Glomerular visceral epithelial cell (primary cell): ENCODE results near the gene TRPM3.
A peak's percentile ranks its signal among the peaks of the same experiment; 100 is the strongest.
"Not testable (repeated sequence)": the region's sequence is repeated elsewhere in the genome, so short reads cannot be mapped to it uniquely, and the experiment has no call there.

Experiments
- DNase-seq: peaks from one replicate; pipeline ENCODE4 v3.0.0-alpha.2; 2016; ENCODE audit errors: extremely low spot score

Gene TRPM3

GRCh38 chr9:70672161-70672649, 449.2 kb downstream of the TRPM3 start:
- no peak for DNase-seq

GRCh38 chr9:70668751-70669150, 452.7 kb downstream of the TRPM3 start:
- no peak for DNase-seq

DNA sequence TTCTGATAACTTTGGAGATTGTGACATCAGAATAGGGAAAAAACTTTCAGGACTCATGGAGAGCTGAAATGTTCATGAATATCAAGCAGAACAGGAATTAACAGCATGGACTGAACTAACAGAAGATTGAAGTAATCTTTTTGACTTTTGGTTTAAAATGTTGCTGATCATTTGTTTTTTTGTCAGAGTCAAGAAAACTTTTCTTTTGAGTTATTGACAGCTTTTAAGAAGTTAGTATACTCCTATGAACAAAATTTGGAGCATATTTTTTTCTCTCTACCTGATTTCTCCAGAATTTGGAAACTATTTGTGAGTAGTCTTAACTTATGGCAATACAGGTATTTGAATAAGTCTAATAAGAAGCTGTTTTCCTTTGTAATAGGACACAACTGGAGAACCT, 462.7 kb downstream of the TRPM3 start:
- DNase-seq, result no peak

DNA sequence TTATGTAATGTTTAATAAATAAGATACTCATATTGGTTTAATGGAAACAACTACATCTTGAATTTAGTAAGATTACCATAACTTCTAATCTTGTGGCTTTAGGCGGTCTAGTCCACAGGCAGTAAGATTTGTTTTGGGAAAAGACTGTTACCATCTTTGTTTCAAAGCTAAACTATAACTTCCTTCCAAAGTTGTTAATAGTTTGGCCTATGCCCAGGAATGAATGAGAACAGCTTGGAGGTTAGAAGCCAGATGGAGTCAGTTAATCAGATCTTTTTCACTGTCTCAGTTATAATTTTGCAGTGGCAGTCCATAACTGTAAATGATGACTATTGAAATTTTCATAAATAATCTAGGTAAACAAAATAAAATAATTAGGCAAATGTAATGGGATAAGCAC, 465.1 kb downstream of the TRPM3 start:
- no peak for DNase-seq

DNA sequence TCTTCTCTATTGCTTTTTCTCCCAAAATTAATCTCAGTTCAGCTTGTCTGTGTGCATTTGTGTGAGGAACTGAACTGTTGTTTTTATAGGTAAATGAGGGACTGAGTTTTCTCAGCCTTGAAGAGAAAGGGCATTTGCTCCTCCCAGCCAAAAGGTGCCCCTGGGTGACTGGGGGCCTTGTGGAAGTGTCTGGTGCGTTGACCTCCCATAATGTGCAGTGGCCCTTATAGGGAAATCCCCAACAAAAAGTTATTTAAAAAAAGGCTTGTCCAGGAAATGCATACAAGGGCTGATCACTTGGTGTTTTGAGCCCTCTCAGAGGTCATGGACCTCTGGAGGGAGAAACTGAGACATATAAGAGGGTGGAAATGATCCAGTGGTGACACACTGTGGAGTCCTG, 467.3 kb downstream of the TRPM3 start:
- DNase-seq, result no peak

DNA sequence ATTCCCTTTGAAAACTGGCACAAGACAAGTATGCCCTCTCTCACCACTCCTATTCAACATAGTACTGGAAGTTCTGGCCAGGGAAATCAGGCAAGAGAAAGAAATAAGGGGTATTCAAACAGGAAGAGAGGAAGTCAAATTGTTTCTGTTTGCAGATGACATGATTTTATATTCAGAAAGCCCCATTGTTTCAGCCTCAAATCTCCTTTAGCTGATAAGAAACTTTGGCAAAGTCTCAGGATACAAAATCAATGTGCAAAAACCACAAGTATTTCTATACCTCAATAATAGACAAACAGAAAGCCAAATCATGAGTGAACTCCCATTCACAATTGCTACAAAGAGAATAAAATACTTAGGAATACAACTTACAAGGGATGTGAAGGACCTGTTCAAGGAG, 476.8 kb downstream of the TRPM3 start:
- DNase-seq, result not testable (repeated sequence)

DNA sequence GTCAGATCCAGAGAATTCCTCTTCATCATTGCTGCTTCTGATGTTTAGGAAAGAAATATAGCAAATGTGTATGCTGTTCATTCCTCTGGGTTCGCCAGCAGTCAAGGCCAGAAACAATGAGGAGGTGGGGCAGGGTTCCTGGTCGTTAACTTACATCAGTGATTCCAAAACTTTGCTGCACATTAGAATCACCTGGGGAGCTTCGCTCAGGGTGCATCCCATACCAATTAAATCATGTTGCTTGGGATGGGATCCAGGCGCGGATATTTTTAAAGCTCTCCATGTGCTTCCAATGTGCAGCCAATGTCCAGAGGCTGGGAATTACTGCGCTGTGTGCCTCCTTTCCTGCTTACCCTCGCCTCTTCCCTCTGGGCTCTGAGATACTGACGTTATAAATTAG, 479.1 kb downstream of the TRPM3 start:
- no peak for DNase-seq

GRCh38 chr9:70641631-70642030, 479.8 kb downstream of the TRPM3 start:
- no peak for DNase-seq

DNA sequence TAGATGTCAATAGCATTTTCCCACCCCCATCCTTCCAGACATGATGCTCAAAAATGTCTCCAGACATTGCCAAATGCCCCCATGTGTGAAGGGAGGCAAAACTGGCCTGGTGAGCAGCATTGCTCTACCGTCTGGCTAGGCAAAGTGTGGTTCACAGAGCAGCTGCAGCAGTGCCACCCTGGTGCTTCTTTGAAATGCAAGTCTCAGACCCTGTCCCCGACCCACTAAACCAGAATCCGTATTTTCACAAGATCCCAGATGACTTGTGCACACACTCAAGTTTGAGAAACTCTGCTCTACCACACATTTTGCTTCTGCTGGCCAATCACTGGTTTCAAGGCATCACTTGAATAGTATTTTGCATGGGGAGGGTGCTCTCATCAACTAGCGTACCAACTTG, 480.4 kb downstream of the TRPM3 start:
- DNase-seq, result no peak

DNA sequence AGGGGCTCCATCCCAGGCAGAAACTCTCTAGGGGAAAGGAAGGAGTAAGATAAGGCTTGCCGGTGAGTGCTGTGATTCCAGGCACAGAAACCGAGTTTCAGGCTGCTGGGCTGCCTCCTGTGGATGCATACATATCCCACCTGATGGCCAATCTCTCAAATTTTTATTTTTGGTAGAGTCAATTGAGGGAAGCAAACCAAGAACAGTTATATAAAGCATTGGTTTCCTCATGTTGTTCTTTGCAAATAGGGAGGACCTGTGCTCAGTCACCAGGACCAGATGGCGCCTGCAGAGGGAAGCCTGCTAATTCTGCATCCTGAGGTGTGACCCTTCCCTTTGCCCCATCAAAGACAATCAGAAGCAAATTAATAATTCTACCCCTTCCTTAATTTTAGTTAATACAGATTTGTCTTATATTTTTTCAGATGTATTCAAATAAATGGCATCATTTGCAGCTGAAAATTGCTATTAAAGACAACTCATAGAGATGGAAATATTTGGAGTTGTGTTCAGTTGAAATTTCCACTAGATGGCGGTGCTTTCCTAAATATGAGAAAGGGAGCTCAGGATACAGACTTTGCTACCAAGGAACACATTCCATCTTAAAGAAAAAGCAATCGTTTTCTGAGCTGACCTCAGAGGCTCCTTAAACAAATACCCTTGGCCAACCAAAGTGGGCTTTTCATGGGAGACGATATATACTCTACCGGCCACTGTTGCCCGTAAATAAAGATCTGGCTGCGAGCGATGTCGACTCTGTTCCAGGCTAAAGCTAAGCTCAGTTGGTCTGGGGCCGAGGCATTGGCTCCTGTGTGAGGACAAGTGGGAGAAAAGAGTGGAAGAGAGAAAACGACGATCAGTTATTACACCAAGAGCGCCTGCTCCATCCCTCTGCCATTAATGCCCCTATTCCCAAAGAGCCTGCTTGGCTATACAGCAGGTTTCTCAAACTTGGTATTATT, 481.3 kb downstream of the TRPM3 start:
- DNase-seq, result peak; percentile 51

GRCh38 chr9:70635790-70636189, 485.6 kb downstream of the TRPM3 start:
- no peak for DNase-seq

- DNase-seq, result no peak
These were observed 486.7 kb downstream of the TRPM3 start for GRCh38 chr9:70634696-70635095.

DNA sequence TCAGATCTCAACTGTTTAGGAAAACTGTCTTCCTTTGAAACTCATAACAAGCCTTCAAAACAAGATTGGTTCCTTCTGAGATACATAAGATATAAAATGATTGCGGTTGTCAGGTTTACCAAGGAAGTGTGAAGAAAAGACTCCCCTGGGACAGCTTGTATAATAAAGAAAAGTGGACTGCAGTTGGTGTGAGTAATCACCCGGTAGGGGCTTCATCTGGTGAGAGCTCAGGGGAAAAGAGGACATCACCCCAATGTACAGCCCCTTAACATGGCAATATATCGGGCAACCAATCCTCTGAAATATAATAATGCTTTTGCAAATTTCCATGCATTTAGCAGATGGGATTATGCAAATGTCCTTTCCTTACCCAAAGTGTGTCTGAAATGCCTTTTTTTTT, 490.4 kb downstream of the TRPM3 start:
- no peak for DNase-seq

GRCh38 chr9:70629080-70629685, 492.2 kb downstream of the TRPM3 start:
- DNase-seq, result not testable (repeated sequence)

- DNase-seq, result no peak
These were observed 496.3 kb downstream of the TRPM3 start for GRCh38 chr9:70625078-70625477.

GRCh38 chr9:70618784-70619183, 502.6 kb downstream of the TRPM3 start:
- DNase-seq, result no peak

GRCh38 chr9:70617033-70617828, 504.2 kb downstream of the TRPM3 start:
- no peak for DNase-seq

DNA sequence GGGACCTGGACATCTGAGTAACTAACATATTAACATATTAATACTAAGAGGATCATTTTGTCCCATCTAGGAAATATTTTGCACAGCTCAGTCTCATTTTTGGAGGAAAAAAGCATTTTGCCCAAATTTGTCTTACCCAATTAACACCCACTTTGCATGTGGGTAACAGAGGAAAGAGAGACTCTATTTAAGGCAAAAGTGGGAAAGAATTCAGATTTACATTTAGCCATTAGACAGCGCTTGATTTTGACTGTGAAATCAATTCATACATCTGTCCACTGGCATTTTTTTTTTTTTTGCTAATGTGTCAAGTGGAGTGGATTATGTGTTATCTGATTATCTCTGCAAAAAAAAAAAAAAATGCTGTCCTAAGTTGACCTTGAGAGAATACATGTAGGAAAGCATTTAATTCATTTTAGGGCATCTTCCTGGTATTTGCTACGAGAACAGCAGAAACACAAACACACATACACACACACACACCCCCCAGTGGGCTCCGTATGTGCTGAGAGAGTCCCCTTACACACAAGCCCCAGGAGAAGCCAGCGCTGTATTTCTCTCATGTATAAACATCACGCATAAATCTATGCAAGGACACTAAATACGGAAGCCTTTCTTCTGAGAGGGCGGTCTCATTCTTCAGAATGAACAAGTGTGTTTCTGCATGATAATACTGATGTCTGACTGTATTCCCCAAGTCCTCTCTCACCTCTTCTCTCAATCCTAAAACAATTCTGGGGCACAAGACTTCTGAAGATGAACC, 505.0 kb downstream of the TRPM3 start:
- DNase-seq, result no peak

GRCh38 chr9:70615464-70616138, 505.8 kb downstream of the TRPM3 start:
- no peak for DNase-seq

GRCh38 chr9:70614786-70615463, 506.5 kb downstream of the TRPM3 start:
- DNase-seq, result no peak
